H1 (cell line): Measurements from ENCODE around the gene SLC35B4. TPM values are rescaled to one million over a fixed set of nuclear protein-coding genes. Genes with fewer than 3 reads are reported as not detected.

ENCODE experiments used
- CTBP2 ChIP-seq: IDR thresholded peaks from 2 replicates; pipeline ENCODE4 v1.7.0; 2011; ENCODE audit warnings: borderline replicate concordance, mild to moderate bottlenecking, moderate library complexity, mixed read lengths, low read length; ENCODE audit not compliant: insufficient read depth, insufficient read length
- GTF2F1 ChIP-seq: IDR thresholded peaks from 2 replicates; pipeline ENCODE4 v1.6.1; 2012; ENCODE audit warnings: low read depth, low read length, improper control_type of control experiment, borderline replicate concordance
- TAF7 ChIP-seq: optimal IDR thresholded peaks from 2 replicates; pipeline ENCODE3; 2011; ENCODE audit warnings: low read depth, mild to moderate bottlenecking, inconsistent platforms, low read length, moderate library complexity, borderline replicate concordance
- polyA plus RNA-seq, 7 experiments: library from polyadenylated mRNA; depleted of rRNA in 3 of 7; stranded (reverse) in 5 of 7; unstranded in 2 of 7; fragments of >200 nt in 5 of 7; fragments of 200-250 nt in 2 of 7; gene quantifications; 1 replicate in 5 of 7; 2 replicates in 1 of 7; 4 replicates in 1 of 7; pipeline versions ENCODE4 v1.2.1 to v1.2.3, GENCODE V29; 2011 to 2013; ENCODE audit warnings: missing spikeins in 2 of 7, mixed read lengths in 2 of 7
- total RNA-seq: library from RNA; stranded (reverse); fragmentation: NEBNext Ultra II Directional; extraction: Animal tissue kit (Norgen Biotek cat#: 25700); gene quantifications from 2 replicates; pipeline ENCODE4 v1.2.1, GENCODE V29; 2021
- TF ChIP-seq, protein P1 (sequence below): IDR thresholded peaks from 2 replicates; pipeline ENCODE4 v1.6.1; 2012; ENCODE audit warnings: inconsistent platforms
- TF ChIP-seq, protein P2 (sequence below): IDR thresholded peaks from 2 replicates; pipeline ENCODE4 v1.6.1; 2012; ENCODE audit warnings: inconsistent platforms

Gene SLC35B4
- total and polyA plus RNA-seq, 2 of the 8 experiments (the other 6 are each of a cell fraction or from before 2014, with no cell fraction given): 28.9 to 34.6 TPM

DNA sequence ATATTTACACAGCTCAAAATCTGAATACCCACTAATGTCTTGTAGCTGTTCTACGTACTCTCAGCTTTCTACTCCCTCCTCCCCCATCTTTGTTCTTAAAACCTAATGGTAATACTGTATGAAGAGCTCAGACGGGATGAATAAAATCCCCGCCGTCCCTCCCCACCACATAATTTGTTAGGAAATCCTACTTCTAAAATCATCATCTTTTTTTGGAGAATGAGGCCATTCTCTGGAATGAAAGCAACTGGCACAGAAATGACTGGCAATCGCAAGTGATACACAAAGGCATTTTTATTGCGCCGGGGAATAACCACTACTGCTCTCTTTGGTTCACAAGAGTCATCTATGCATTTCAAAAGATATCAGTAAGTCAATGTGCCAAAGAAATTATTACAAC lies 27.3 kb downstream of the SLC35B4 start (continued):
- TF ChIP-seq TAF7 (no peak), GTF2F1 (no peak), CTBP2 (no peak)
- TF ChIP-seq, protein P1, sequence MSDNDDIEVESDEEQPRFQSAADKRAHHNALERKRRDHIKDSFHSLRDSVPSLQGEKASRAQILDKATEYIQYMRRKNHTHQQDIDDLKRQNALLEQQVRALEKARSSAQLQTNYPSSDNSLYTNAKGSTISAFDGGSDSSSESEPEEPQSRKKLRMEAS: no peak
- TF ChIP-seq, protein P2, sequence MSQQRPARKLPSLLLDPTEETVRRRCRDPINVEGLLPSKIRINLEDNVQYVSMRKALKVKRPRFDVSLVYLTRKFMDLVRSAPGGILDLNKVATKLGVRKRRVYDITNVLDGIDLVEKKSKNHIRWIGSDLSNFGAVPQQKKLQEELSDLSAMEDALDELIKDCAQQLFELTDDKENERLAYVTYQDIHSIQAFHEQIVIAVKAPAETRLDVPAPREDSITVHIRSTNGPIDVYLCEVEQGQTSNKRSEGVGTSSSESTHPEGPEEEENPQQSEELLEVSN: no peak
